ENCODE results near the gene MFGE8. TPM values are rescaled to one million over a fixed set of nuclear protein-coding genes. Genes with fewer than 3 reads are reported as not detected.

MFGE8 gene
- total RNA-seq, 1 experiment from 2014 or later: 108 TPM

DNA sequence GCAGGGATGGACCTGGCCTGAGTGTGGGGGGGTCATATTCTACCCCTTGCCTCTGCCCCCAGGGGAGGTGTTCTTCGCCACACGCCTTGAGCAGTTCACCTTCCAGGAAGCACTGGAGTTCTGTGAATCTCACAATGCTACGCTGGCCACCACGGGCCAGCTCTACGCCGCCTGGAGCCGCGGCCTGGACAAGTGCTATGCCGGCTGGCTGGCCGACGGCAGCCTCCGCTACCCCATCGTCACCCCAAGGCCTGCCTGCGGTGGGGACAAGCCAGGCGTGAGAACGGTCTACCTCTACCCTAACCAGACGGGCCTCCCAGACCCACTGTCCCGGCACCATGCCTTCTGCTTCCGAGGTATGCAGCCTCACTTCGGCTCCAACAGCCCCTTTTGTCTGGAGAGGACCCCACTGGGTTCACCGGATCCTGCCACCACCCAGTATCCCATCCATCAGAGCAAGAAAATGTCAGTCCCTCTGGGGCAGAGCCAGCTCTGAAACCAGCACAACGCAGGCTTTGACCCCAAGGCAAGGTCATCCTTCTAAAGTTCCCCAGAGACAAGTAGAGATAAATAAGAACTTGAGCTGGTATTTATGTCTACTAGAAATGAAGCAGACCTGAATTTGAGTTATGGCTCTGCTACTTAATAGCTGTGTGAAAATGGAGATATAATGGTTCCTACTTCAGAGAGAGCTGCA lies 63.7 kb downstream of the MFGE8 start:
- DNase-seq (ENCODE audit: low spot score): no peak
- in situ Hi-C loops (cut with HindIII; ENCODE audit: low sequenced_read_pairs): no loop called here

Other genes with a start within 250 kb of the MFGE8 start
- gene ACAN, start 109.9 kb downstream of the MFGE8 start, total RNA-seq (2014; rRNA removed; shearing (Covaris generic)): 0.68 TPM in 1 of 2 replicates, not detected in the other
- gene HAPLN3, start 17.8 kb downstream of the MFGE8 start, total RNA-seq (2014; rRNA removed; shearing (Covaris generic)): 60.6 and 74.5 TPM in 2 replicates
- 11.0 and 12.4 TPM in 2 replicates for gene ABHD2, start 175.1 kb upstream of the MFGE8 start, total RNA-seq (2014; rRNA removed; shearing (Covaris generic))

Data from G401 (cell line).